GM19351 (cell line): ENCODE data around the gene TEKT2.

Experiments
- ATAC-seq: cut with Tn5 transposase; IDR thresholded peaks from one replicate; pipeline ENCODE4 v1.9.1; 2021; ENCODE audit warnings: mild to moderate bottlenecking, moderate library complexity; ENCODE audit not compliant: unreplicated experiment

Gene TEKT2

DNA sequence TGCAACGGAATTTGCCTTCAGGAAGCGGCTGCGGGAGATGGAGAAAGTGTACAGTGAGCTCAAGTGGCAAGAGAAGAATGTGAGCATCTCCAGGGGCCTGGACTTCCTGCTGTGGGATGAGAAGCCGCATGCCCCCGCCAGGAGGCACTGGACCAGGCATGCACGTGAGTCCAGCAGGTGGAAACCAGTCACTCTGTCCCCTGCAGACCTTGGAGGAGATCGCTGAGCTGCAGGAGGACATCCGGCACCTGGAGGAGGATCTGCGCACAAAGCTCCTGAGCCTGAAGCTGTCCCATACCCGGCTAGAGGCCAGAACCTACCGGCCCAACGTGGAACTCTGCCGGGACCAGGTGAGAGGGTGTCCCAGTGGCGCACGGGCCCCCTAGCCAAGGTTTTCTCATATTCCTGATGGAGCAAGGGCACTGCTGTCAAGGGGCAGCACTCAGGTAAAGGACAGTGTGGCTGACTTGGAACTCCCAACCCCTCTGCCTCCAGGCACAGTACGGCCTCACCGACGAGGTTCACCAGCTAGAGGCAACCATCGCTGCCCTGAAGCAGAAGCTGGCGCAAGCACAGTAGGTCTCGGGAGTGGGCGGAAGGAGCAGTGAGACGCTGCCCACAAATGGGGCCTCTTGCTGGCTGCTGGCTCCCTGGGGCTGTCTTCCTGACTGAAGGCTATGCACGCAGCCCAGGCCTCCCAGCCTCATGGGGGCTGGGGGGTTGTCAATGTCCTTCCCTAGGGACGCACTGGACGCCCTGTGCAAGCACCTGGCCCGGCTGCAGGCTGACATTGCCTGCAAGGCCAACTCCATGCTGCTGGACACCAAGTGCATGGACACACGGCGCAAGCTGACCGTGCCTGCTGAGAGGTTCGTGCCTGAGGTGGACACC lies 3.6 kb downstream of the TEKT2 start:
- no peak for ATAC-seq

DNA sequence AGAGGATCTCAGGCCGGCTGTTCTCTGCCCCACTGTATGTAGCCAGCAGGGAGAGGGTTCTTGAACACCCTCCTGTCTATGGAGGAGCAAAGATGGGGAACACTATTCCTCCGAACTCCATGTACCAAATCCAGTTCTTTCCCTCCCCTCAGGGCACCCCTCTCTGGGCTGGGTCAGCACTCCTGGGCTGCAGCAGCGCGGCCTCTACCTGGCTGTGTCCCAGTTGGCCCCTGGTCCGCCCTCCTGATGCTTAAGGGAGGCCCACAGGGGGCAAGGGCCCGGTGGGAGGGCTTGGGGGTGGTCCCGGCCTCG lies 4.3 kb downstream of the TEKT2 start:
- no peak for ATAC-seq

DNA sequence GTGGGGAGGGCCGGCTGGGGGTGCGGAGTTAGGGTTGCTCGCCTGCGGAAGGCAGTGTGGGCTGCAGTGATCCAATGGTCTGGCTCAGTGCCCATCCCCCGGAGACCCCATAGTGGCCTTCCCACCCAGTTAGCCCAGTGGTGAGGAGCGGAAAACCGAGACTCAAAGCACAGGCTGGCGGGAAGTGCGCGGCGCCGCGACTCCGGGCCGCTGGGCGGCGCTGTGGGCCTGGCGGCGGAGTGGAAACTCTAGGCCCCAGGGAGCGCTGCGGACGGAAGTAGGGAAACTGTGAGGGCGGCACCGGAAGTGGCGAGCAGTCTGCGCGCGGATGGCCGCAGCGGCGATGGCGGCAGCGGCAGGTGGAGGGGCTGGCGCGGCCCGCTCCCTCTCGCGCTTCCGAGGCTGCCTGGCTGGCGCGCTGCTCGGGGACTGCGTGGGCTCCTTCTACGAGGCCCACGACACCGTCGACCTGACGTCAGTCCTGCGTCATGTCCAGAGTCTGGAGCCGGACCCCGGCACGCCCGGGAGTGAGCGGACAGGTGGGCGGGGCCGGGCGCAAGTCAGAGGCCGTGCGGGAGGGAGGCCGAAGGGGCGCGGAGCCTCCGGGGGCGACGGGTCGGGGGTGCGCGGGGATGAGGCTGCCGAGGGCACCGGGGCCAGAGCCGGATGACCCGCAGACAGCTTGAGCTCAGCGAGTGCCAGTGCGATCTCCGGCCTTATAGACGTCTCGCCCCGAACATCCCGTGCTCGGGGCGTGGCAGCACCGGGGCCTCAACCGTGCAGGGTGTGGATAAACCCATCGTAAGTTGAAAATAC lies 4.9 kb downstream of the TEKT2 start, which contains the start of gene ADPRS:
Gene ADPRS (plus strand): TSS at position 316 of the 816 bp plus-strand sequence. CDS start 13 bp downstream, at position 329.
- ATAC-seq = peak; percentile 73

DNA sequence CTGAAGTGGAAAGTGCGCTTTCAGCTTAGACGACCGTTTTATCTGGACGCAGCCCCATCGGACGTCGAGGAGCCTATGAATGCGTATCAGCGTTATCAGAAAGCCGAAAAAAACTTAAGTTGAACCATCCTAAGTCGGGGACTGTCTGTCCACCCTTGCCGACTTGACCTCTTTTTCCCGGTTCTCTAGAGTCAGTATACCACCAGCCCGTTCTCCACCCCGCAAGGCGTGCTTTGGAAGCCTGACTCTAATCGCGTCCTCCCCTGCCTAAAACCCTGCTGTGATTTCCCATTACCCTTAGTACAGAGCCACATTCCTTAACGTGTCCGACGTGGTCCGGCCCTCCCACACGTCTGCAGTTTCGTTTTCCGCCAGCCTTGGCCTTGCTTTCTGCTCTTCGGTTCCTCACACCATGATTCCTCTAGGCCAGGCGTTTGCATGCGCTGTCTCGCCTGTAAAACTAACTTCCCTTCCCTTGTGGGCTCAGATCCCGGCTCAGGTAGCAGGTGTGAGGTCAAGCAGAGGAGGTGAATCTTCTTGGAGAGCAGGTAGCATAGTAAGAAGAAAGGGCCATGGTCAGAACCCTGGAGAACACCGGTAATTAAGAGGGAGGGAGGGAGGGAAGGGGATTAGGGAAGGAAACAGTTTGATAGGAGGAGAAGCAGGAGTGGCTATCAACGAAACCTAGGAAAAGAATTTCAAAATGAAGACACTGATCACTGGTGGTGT lies 5.7 kb downstream of the TEKT2 start:
- peak; percentile 8 for ATAC-seq

DNA sequence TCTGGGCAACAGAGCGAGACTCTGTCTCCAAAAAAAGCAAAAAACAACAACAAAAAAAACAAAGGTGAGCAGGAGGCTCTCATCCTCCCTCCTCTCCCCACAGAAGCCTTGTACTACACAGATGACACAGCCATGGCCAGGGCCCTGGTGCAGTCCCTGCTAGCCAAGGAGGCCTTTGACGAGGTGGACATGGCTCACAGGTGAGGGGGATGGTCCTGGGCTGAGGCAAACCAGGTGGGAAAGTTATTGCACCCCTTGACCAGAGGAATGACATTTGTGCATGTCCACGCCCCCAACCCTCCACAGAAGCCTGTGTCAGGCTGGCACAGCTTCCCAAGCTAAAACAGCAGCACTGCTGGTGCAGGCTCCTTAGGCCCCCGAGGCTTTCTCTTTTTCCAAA lies 7.2 kb downstream of the TEKT2 start:
- no peak for ATAC-seq

DNA sequence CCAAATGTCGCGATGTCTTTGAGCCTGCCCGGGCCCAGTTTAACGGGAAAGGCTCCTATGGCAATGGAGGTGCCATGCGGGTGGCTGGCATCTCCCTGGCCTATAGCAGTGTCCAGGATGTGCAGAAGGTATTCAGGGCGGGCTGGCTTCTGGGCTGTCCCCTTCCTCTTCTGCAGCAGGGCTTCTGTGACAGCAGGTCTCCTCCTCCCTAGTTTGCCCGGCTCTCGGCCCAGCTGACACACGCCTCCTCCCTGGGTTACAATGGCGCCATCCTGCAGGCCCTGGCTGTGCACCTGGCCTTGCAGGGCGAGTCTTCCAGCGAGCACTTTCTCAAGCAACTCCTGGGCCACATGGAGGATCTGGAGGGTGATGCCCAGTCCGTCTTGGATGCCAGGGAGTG lies 7.8 kb downstream of the TEKT2 start:
- no peak for ATAC-seq

DNA sequence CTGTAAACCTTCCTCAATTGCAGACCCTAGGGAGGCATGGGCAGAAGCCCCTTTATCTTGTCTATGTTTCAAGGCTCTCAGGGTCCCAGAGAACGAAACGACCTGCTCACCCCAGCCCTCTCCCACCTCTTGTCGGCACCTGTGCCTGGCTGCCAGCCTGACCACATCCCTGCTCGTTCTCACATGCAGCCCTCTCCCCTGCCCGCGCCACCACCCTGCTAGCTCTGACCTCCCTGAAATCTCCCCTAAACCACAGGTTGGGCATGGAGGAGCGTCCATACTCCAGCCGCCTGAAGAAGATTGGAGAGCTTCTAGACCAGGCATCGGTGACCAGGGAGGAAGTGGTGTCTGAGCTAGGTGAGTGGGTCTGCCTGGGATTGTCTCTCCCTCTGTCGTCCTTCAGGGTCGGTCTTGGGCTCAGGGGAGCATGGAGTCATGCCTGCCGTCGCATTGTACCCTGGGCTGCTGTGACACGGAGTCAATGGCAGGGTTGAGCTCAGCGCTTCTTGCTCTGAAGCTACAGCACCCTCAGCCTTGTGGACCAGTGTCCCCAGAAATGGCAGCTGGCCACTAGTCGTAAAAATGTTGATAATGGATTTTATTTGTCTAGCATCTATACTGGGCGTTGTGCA lies 8.4 kb downstream of the TEKT2 start:
- ATAC-seq = no peak

DNA sequence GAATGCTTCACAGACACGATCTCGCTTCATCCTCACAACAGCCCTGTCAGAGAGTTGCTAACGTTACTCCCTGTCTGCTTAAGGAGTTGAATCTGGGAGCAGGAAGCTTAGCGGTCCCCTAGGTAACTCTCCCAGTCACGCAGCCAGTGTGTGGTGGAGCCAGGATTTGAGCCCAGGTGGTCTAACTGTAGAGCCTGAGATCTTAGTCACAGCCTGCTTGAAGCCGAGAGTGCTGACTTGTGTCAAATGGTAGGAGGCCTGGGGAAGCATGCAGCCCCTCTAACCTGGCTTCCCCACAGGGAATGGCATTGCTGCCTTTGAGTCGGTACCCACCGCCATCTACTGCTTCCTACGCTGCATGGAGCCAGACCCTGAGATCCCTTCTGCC lies 8.9 kb downstream of the TEKT2 start:
- no peak for ATAC-seq

DNA sequence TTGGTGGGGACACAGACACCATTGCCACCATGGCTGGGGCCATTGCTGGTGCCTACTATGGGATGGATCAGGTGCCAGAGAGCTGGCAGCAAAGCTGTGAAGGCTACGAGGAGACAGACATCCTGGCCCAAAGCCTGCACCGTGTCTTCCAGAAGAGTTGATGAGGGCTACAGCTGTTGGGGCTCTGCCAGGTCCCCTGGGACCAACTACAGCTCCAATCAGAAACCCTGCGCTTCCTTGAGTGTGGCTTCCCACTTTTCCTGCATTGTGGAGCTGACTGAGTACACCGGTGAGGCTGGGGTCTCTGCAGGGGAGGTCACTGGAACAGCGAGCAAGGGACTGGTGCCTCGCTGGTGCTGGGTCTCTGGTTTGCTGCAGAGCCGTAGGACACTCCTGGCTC lies 9.3 kb downstream of the TEKT2 start:
- ATAC-seq = no peak

DNA sequence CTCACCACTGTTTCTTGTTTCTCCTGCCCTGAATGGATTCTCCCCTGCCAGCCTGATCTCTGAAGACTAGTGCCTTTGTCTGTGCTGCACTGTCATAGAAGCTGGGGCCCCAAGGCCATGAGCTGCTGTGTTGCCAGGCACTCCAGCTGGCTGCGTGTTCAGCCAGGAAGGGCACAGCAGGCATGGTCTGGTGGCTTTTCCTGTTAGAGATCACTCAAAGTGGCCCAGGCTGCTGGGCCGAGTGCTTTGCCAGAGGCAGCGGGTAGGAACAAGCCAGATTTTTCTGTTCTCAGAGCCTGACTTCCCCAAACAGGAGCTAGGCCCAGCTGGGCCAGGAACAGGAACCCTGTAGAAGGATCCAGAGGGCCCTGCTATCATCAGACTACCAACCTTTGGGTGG lies 10.0 kb downstream of the TEKT2 start:
- no peak for ATAC-seq

DNA sequence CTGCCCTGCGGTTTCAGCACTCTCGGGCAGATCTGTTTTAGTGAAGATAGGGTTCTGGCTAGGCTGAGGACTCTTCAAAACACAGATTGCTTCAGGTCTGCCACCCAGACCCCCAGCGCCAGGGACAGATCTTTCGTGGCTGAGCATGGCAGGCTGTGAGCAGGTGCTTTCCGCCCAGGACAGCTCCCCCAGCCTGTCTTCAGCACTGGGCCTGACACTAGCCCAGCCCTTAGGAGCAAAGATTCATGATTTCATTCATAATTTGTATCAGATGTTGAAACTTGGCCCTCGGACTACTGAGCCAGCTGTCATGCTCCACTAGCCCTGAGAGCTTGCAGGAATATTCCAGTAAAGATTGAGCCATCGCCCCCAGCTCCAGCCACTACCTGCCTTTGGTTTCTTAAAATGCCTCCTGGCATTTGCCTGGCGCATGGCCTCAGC lies 10.7 kb downstream of the TEKT2 start:
- no peak for ATAC-seq

DNA sequence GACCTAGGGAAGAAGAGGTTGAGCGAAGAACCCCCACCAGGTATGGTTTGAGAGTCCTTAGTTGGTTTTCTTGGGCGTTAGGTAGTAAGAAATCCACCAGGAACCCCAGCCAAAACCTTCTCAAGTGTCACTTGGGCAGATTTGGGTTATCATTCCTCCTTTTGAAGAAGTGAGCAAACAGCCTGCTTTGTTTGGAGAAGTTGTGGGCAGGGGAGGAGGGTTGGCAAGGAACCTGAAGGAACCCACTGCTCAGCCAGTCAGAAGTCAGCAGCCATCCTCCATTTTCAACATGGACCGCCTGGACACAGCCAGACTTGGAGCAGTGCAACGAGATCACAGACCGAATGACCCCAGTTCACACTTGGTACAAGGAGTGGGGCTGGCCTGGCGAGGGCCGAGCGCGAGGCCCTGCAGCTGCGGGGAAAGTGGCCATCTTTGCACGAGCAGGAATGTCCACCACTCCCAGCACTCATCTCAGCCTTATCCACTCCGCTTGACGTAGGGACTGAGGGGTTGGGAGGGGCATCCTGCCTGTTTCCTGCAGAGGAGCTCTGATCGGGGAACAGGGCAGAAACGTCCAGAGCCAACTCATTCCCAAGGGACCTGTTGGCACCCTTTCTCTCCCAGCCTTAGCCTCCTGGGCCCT lies 12.0 kb downstream of the TEKT2 start:
- ATAC-seq = no peak

DNA sequence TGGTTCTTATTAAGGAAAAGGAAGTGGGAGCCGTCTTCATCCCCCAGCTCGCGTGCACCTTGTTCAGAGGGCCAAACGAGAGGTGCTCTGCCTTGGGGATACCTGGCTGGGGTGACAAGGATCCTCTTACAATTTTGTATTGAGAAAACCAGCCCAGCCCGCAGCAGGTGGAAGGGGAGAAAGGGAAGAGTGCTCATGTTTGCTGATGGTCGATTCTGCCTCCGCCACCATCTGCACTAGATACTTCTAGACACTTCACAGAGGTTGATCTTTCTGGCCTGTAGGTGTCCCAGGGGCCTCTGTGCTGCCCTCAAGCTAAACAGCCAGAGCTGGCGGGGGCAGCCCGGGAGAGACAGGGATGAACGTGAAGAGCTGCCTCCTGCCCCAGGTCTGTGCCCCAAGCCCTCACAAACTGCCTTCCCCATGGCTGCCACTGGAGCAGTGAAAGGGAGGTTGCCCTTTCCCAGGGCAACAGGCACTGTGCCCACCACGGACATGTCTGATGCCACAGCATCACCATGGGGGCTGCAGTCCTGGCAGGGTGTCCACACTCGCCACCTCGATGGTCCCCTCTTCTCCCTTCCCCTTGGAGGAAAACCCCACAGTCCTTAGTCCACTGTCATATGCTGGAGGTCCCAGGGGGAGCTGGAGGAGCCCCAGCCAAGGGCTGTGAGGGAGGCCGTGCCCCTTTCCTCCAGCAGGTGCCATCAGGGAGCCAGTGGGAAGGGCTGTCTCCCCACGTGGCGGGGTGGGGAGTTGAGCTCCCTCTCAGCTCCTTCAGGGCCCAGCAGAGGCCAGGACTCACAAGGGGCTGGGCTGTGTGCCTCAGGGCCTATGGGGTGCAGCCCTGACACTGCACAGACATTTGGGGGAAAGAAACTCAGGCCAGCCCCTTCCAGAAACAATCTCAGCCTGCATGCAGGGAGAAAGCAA lies 12.9 kb downstream of the TEKT2 start:
- ATAC-seq = no peak

DNA sequence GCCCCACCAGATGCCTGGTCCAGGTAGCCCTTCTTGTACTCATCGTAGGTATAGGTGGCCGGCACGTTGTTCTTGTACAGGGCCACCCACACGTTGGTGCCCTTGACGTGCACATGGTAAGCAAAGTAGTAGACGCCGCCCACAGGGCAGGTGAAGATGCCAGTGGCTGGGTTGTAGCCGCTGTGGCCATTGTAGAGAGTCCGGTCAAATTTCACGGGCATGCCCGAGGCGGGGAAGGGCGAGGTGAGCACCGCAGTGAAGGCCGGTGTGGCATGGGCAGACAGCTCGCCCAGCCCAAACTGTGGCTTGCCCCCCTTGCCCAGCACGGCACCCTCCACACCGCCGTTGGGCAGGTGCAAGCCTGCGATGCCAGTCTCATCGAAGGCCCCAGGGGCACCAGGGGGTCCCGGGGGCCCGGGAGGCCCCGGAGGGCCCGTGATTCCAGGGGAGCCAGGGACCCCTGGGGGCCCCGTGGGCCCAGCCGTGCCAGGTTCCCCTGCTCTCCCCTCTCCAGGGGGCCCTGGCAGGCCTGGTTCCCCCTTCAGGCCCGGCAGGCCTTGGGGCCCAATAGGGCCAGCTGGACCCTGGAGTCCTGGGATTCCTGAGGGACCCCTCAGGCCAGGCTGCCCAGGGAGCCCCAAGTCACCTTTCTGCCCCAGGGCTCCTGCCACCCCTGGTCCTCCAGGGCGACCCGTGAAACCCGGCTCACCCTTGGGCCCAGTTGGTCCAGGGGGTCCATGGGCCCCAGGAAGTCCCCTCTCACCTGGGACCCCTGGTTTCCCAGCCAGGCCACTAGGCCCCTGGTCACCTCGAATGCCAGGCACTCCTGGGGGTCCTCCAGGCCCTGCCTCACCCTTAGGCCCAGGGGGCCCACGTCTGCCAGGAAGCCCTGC lies 14.0 kb downstream of the TEKT2 start:
- no peak for ATAC-seq

DNA sequence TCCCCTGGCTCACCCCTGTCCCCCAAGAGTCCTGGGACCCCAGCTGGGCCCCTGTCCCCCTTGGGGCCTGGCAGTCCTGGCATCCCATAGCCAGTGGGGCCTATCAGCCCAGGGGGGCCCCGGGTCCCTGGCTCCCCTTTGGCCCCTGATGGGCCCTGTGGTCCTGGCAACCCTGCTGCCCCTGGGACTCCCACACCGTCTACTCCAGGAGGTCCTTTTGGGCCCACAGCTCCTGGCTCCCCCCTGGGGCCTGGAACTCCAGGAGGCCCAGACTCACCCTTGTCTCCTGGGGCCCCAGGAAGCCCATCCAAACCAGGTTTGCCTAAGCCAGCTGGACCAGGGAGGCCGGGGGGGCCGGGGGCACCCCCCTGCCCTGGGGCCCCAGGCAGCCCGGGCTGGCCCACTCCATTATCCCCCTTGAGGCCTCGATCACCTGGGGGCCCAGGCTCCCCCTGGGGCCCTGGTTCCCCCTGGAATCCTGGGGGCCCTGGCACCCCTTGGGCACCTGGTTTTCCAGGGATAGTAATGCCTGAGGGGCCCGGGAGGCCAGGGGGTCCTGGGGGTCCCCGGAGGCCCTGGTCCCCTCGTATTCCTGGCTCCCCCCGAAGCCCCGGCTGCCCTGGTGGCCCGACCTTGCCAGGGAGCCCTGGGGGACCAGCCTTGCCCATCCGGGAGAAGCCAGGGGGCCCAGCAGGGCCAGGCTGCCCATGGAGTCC lies 14.9 kb downstream of the TEKT2 start:
- no peak for ATAC-seq

DNA sequence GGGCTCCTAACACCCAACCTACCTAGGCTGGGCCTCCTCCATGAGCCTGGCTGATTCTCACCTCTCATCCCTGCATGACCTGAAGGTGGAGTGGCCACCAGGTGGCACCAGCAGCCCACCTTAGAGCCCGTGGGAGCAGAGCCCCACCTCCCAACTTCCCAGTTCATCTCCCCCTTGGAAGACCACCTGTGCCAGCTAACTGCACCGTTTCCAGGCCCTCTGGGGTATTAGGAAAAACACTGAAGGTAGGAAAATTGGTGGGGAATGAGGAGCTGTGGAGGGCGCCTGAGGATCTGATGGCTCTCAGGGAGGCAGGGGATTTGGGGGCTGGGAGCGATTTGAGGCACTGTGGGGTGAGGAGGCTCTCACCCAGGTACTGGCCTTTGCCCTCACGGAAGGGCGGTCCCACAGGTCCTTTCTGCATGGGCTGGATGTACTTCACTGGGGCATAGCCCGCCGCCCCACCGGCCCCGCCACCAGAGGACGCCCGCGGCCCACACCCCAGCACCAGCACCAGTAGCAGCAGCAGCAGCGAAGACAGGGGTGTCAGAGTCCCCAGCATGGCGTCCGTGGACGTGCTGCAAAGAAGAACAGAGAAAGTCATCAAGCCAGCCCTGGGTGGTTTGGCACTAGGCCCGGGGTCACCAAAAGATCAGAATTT lies 15.9 kb downstream of the TEKT2 start:
- no peak for ATAC-seq

DNA sequence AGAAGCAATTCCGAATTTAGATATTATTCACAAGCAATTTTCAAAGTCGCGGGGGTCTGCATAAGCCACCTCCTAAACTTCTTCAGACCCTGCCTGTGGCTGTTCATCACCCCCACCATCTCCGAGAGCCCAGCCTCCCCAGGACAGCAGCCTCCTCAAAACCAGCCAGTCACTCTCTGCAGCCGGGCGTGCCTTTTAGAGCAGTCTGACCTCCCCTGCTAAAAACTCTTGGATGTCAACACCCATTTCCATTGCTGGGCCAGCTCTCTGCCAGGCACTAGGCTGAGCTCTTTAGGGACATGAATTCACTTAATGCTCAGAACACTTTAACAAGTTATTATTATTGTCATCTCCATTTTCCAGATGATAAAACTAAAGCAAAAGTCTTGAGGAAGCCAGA lies 16.5 kb downstream of the TEKT2 start:
- no peak for ATAC-seq
